Nephron (organoid): ENCODE results near the gene PRR5L.

ENCODE experiments used
- H3K27ac Mint-ChIP-seq, 3 experiments: 2 replicates each; pipeline ENCODE4 v1.8.0; 2020; ENCODE audit warnings: mixed read lengths in 3 of 3, mild to moderate bottlenecking in 2 of 3, moderate library complexity in 1 of 3
- H3K27me3 Mint-ChIP-seq: 2 replicates; pipeline ENCODE4 v1.8.0; 2021; ENCODE audit warnings: low read depth, mild to moderate bottlenecking, moderate library complexity, mixed read lengths
- H3K36me3 Mint-ChIP-seq: 2 replicates; pipeline ENCODE4 v1.8.0; 2020; ENCODE audit warnings: low read depth, mixed read lengths
- H3K4me1 Mint-ChIP-seq: 2 replicates; pipeline ENCODE4 v1.8.0; 2020; ENCODE audit warnings: mixed read lengths
- H3K4me3 Mint-ChIP-seq, 3 experiments: 2 replicates each; pipeline ENCODE4 v1.8.0; 2020; ENCODE audit warnings: mild to moderate bottlenecking in 3 of 3, mixed read lengths in 3 of 3, moderate library complexity in 2 of 3
- H3K9me3 Mint-ChIP-seq: 2 replicates; pipeline ENCODE4 v1.8.0; 2020; ENCODE audit warnings: mixed read lengths
- TF ChIP-seq, protein P1 (sequence below), 3 experiments: fragments of 200-600 bp; sonication (generic); IDR thresholded peaks; one replicate each; pipeline ENCODE4 v1.5.0; 2021; ENCODE audit warnings: antibody characterized with exemption in 3 of 3; ENCODE audit not compliant: unreplicated experiment in 3 of 3

The PRR5L gene

DNA sequence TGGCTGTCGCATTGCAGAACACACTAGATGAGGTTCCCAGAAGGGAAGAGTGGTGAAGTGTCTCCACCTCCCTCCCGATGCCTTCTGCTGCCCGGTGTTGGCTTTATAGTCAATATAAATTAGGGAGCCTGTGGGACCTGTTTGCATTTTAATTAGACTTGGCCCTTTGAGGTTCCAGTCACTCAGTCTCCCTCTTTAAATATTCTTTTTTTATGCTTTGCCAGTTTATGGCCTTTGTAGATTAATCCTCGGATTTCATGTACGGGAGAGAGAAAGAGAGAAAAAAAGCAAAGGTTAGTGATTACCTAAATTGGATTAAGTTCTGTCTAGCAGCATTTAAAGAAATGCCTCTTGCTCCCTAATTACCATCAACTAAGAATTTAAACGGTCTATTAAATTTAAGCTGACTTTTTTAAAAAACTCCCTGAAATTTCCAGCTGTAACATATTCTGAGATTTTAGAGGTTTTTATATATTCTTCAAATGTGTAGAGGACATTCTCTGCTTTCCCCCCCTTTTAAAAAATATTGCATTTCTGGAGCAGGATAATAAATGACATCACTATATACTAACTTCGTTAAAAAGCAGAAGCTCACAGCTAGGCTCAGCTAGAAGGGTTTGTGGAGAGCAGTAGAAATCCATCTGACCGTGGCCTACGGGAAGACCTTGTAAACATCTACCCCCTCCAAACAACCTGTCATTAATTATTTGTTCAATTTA, 84.4 kb downstream of the PRR5L start:
- no peak overlapping the region for H3K4me3 Mint-ChIP-seq
- TF ChIP-seq, protein P1, sequence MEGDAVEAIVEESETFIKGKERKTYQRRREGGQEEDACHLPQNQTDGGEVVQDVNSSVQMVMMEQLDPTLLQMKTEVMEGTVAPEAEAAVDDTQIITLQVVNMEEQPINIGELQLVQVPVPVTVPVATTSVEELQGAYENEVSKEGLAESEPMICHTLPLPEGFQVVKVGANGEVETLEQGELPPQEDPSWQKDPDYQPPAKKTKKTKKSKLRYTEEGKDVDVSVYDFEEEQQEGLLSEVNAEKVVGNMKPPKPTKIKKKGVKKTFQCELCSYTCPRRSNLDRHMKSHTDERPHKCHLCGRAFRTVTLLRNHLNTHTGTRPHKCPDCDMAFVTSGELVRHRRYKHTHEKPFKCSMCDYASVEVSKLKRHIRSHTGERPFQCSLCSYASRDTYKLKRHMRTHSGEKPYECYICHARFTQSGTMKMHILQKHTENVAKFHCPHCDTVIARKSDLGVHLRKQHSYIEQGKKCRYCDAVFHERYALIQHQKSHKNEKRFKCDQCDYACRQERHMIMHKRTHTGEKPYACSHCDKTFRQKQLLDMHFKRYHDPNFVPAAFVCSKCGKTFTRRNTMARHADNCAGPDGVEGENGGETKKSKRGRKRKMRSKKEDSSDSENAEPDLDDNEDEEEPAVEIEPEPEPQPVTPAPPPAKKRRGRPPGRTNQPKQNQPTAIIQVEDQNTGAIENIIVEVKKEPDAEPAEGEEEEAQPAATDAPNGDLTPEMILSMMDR (IDR thresholded peaks at IDR 0.05; ENCODE audit: unreplicated experiment in 3 of 3), result no peak
- no peaks in the 10 kb centered on the region for H3K36me3 Mint-ChIP-seq
- peaks cover 39% of the 10 kb centered on the region for H3K27me3 Mint-ChIP-seq
- no peaks in the 10 kb centered on the region for H3K9me3 Mint-ChIP-seq
- no peak overlapping the region for H3K27ac Mint-ChIP-seq
- peaks cover 35% of the 10 kb centered on the region for H3K4me1 Mint-ChIP-seq

DNA sequence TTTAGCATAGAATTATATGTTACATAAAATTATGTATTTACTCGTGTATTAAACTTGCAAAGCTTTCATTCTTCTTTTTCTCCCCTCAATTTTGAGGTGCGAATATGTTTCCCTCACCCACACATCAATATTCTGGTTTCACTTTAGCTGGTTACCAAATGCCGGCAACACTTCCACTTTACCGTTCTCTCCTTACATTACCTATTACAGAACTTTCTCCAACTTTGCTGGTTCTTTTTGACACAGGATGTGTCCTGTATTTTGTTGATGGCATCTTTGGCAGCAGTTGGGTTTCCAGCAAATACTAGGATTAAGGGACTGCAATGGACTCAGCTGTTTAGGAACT, 84.9 kb downstream of the PRR5L start:
- Mint-ChIP-seq H3K4me3 (no peak overlapping the region), H3K9me3 (no peaks in the 10 kb centered on the region), H3K27me3 (peaks cover 33% of the 10 kb centered on the region), H3K36me3 (no peaks in the 10 kb centered on the region), H3K4me1 (peaks cover 30% of the 10 kb centered on the region), H3K27ac (no peak overlapping the region)
- TF ChIP-seq, protein P1 (IDR thresholded peaks at IDR 0.05; ENCODE audit: unreplicated experiment in 3 of 3), result no peak

DNA sequence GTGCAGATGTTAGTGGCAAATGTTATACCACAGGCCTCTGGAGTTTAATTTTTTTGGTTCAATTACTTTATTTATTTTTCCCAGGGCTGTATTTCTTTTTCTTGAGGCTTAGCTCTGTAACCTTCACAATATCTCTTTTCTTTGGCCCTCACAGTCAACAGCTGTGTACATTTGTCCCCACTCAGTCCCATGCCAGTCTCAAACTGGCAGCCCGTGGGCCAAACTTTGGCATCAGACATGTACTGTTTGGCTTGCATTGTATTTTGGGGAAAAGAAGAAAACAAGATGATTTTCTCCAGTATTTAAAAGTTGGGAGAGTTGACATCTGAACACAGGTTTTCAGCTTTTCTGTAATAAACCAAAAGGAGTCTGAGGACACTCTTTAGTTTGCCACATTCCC, 87.1 kb downstream of the PRR5L start:
- Mint-ChIP-seq H3K9me3 (no peaks in the 10 kb centered on the region), H3K27me3 (peaks cover 18% of the 10 kb centered on the region), H3K4me3 (no peak overlapping the region), H3K4me1 (peaks cover 23% of the 10 kb centered on the region), H3K36me3 (no peaks in the 10 kb centered on the region), H3K27ac (no peak overlapping the region)
- TF ChIP-seq, protein P1 (IDR thresholded peaks at IDR 0.05; ENCODE audit: unreplicated experiment in 3 of 3), result no peak

DNA sequence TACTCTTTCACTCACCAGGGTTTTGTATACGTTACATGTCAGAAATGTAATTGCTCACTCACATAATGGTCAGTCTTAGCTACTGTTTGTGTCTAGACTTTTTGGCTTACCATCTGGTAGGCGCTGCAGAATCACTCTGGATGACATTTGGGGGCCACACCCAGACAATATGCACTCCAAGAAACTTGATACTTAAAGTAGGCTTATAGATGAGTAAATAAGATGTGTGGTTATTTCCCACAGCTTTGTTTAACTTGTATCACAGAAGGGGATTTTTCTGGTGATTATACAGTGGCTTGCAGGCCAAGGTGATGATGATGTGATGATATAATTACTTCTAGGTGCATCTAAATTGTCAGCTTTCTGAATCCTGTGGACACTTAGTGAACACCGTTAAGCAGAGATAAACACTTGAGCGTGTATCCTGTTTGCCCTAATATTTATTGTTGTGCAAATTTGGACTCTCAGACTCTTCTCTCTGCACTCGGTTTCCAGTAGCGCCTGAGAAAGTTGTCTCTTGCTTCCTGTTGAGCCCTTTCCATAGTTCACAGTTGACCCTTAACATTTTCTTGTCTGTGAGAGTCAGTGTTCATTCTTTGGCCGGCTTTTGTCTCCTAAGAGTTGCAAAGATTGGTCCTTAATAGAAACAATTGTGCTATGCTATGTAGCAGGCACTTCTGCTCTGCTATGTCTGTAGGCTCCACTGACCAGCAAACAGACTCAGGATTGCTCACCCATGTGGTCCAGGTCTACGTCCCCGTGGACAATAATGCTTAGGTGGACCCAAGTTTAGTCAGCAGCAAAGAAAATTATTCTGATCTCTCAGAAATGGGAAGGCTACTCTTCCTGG, 89.3 kb downstream of the PRR5L start:
- Mint-ChIP-seq H3K36me3 (no peaks in the 10 kb centered on the region), H3K27me3 (peaks cover 4% of the 10 kb centered on the region), H3K4me3 (no peak overlapping the region), H3K4me1 (peaks cover 18% of the 10 kb centered on the region), H3K9me3 (no peaks in the 10 kb centered on the region), H3K27ac (no peak overlapping the region)
- TF ChIP-seq, protein P1 (IDR thresholded peaks at IDR 0.05; ENCODE audit: unreplicated experiment in 3 of 3), result no peak

DNA sequence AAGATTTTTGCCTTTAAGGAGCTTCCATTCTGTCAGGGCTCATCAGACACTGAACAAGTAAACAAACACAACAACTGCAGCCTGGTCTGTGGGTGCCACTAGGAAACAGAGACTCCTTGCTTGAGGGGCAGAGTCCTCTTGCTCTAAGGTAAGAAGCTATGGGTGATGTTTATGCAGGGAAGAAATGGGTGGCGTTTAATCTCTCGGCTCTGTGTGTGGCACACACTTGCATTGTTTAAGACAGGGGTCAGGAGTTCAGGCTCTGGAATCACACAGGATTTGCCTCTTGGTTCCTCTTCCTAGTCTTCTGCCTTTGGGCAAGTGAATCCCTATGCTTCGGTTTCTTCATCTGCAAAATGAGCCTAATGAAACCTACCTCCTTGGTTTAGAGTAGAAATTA, 90.3 kb downstream of the PRR5L start:
- peaks cover 12% of the 10 kb centered on the region for H3K4me1 Mint-ChIP-seq
- peaks cover 4% of the 10 kb centered on the region for H3K27me3 Mint-ChIP-seq
- TF ChIP-seq, protein P1 (IDR thresholded peaks at IDR 0.05; ENCODE audit: unreplicated experiment in 3 of 3), result no peak
- no peaks in the 10 kb centered on the region for H3K9me3 Mint-ChIP-seq
- H3K36me3 Mint-ChIP-seq, result no peaks in the 10 kb centered on the region
- no peak overlapping the region for H3K27ac Mint-ChIP-seq
- no peak overlapping the region for H3K4me3 Mint-ChIP-seq
